Measurements from ENCODE around the gene TP53.

DNA sequence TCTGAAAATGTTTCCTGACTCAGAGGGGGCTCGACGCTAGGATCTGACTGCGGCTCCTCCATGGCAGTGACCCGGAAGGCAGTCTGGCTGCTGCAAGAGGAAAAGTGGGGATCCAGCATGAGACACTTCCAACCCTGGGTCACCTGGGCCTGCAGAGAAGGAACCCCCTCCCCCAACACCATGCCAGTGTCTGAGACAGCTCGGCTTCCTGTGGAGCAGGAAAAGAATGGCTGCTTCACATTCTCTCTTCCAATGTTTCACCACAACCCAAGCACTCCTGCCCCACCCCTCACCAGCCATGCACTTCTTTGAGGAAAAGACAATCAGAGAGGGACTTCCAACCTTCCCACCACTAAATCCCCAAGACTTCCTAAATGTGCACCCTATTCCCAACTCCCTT, 10.8 kb downstream of the TP53 start:
- TF ChIP-seq, protein P1, sequence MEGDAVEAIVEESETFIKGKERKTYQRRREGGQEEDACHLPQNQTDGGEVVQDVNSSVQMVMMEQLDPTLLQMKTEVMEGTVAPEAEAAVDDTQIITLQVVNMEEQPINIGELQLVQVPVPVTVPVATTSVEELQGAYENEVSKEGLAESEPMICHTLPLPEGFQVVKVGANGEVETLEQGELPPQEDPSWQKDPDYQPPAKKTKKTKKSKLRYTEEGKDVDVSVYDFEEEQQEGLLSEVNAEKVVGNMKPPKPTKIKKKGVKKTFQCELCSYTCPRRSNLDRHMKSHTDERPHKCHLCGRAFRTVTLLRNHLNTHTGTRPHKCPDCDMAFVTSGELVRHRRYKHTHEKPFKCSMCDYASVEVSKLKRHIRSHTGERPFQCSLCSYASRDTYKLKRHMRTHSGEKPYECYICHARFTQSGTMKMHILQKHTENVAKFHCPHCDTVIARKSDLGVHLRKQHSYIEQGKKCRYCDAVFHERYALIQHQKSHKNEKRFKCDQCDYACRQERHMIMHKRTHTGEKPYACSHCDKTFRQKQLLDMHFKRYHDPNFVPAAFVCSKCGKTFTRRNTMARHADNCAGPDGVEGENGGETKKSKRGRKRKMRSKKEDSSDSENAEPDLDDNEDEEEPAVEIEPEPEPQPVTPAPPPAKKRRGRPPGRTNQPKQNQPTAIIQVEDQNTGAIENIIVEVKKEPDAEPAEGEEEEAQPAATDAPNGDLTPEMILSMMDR (IDR thresholded peaks at IDR 0.05): no peak
- no peak for TF ChIP-seq ZFX (IDR thresholded peaks at IDR 0.05; ENCODE audit: borderline replicate concordance)

Measured in 22Rv1 (cell line).